PC-9 (cell line): Measurements from ENCODE around the gene EXOC4.

Experiments
- EZH2 ChIP-seq: fragments of 200-600 bp; sonication (generic); IDR thresholded peaks from 2 replicates; pipeline ENCODE4 v1.8.0; 2017; ENCODE audit warnings: antibody characterized with exemption, low read depth
- TF ChIP-seq, protein P1 (sequence below): fragments of 200-600 bp; sonication (generic); conservative IDR thresholded peaks from 2 replicates; pipeline ENCODE4 v1.6.1; 2017; ENCODE audit warnings: mixed run types, antibody characterized with exemption, mild to moderate bottlenecking, moderate library complexity

DNA sequence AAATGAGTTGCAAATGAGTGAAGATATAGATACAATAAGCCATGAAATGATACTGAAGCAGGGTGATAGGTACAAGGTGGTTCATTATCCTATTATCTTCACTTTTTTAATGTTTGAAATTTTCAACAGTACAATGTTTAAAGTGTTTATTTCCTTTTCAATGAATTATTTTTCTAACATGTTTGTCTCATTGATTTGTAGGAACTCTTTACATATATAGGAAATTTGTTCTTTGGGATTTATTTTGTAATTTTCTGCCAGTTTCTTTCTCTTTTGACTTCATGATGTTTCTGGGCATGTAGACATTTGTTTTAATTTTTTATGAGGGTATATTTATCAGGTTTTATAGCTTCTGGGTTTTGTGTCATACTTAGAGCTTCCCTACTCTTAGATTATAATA is 108.9 kb downstream of the EXOC4 start:
- TF ChIP-seq, protein P1, sequence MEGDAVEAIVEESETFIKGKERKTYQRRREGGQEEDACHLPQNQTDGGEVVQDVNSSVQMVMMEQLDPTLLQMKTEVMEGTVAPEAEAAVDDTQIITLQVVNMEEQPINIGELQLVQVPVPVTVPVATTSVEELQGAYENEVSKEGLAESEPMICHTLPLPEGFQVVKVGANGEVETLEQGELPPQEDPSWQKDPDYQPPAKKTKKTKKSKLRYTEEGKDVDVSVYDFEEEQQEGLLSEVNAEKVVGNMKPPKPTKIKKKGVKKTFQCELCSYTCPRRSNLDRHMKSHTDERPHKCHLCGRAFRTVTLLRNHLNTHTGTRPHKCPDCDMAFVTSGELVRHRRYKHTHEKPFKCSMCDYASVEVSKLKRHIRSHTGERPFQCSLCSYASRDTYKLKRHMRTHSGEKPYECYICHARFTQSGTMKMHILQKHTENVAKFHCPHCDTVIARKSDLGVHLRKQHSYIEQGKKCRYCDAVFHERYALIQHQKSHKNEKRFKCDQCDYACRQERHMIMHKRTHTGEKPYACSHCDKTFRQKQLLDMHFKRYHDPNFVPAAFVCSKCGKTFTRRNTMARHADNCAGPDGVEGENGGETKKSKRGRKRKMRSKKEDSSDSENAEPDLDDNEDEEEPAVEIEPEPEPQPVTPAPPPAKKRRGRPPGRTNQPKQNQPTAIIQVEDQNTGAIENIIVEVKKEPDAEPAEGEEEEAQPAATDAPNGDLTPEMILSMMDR: no peak
- TF ChIP-seq EZH2: no peak
